ENCODE results near the gene MMP26.
"Not testable (repeated sequence)": the region's sequence is repeated elsewhere in the genome, so short reads cannot be mapped to it uniquely, and the experiment has no call there.

MMP26 gene

GRCh38 chr11:4704054-4704789 is at the start of gene MMP26:
Gene MMP26, plus strand, starts transcription at chr11:4704784.
- no peak for DNase-seq

GRCh38 chr11:4658629-4659445 is 45.7 kb upstream of the MMP26 start:
- no peak for DNase-seq

GRCh38 chr11:4662876-4663275 is 41.7 kb upstream of the MMP26 start:
- no peak for DNase-seq

- no peak for DNase-seq
Observed at GRCh38 chr11:4664183-4664582, 40.4 kb upstream of the MMP26 start.

- DNase-seq = no peak
Observed at GRCh38 chr11:4664786-4665185, 39.8 kb upstream of the MMP26 start.

- no peak for DNase-seq
Observed at GRCh38 chr11:4665424-4665823, 39.2 kb upstream of the MMP26 start.

GRCh38 chr11:4671741-4672140 is 32.8 kb upstream of the MMP26 start:
- no peak for DNase-seq

- no peak for DNase-seq
Observed at GRCh38 chr11:4672470-4672869, 32.1 kb upstream of the MMP26 start.

GRCh38 chr11:4673781-4674180 is 30.8 kb upstream of the MMP26 start:
- DNase-seq = no peak

GRCh38 chr11:4677948-4678347 is 26.6 kb upstream of the MMP26 start:
- no peak for DNase-seq

- no peak for DNase-seq
Observed at GRCh38 chr11:4680341-4680740, 24.2 kb upstream of the MMP26 start.

GRCh38 chr11:4682623-4683419 is 21.8 kb upstream of the MMP26 start:
- no peak for DNase-seq

- no peak for DNase-seq
Observed at GRCh38 chr11:4684631-4685285, 19.8 kb upstream of the MMP26 start.

- DNase-seq = no peak
Observed at GRCh38 chr11:4695442-4695841, 9.1 kb upstream of the MMP26 start.

- DNase-seq = no peak
Observed at GRCh38 chr11:4697585-4697984, 7.0 kb upstream of the MMP26 start, which contains the start of gene OR51E2. Gene OR51E2, minus strand, starts transcription at chr11:4697853. Its CDS starts 15,142 bp downstream, at chr11:4682711.

- no peak for DNase-seq
Observed at GRCh38 chr11:4699697-4700435, 4.7 kb upstream of the MMP26 start.

- DNase-seq = no peak
Observed at GRCh38 chr11:4700436-4700820, 4.2 kb upstream of the MMP26 start.

GRCh38 chr11:4704790-4705334 is 278 bp downstream of the MMP26 start:
- DNase-seq = no peak

GRCh38 chr11:4713241-4713640 is 8.7 kb downstream of the MMP26 start:
- DNase-seq = no peak

- DNase-seq = no peak
Observed at GRCh38 chr11:4714300-4714699, 9.7 kb downstream of the MMP26 start.

GRCh38 chr11:4722616-4723534 is 18.3 kb downstream of the MMP26 start:
- DNase-seq = not testable (repeated sequence)
